H1 (cell line): ENCODE results near the gene MIR17HG. TPM values are rescaled to one million over a fixed set of nuclear protein-coding genes. Genes with fewer than 3 reads are reported as not detected.

Experiments
- CTCF ChIA-PET: fragments of 300-600 bp; sonication (Branson Sonifier 250); formaldehyde crosslinking; loops from one replicate; lab custom pipeline; 2021; ENCODE audit not compliant: partially characterized antibody; lab: Charles Lee
- POLR2A ChIA-PET: fragments of 300-600 bp; sonication (Branson Sonifier 250); formaldehyde crosslinking; loops from one replicate; lab custom pipeline; 2021; ENCODE audit warnings: inconsistent platforms; ENCODE audit not compliant: partially characterized antibody; lab: Charles Lee
- DNase-seq, 2 experiments: peaks; one replicate each; pipeline versions ENCODE4 v3.0.0 to v3.0.0-alpha.2; 2010 to 2022; ENCODE audit warnings: low spot score in 2 of 2, low read depth in 1 of 2, mixed read lengths in 1 of 2
- FAIRE-seq: peaks from 2 replicates; lab custom pipeline; 2011; peaks lifted over from hg19 to GRCh38; lab: Jason Lieb, UNC
- H2AFZ ChIP-seq: 2 replicates; pipeline ENCODE4 v1.8.1; 2012; ENCODE audit warnings: low read length, inconsistent platforms
- H2AK5ac ChIP-seq: 2 replicates; pipeline ENCODE4 v1.6.1; 2013; ENCODE audit warnings: low read depth, low read length
- H2BK120ac ChIP-seq: replicated peaks from 2 replicates; pipeline ENCODE3; 2013; ENCODE audit warnings: low read depth, low read length, inconsistent platforms
- H2BK12ac ChIP-seq: 2 replicates; pipeline ENCODE4 v1.6.1; 2013; ENCODE audit warnings: low read depth, low read length
- H2BK15ac ChIP-seq: 2 replicates; pipeline ENCODE4 v1.6.1; 2013; ENCODE audit warnings: low read length
- H2BK20ac ChIP-seq: 2 replicates; pipeline ENCODE4 v1.6.1; 2013; ENCODE audit warnings: low read length
- H2BK5ac ChIP-seq: 2 replicates; pipeline ENCODE4 v1.6.1; 2013; ENCODE audit warnings: low read depth, low read length
- H3K14ac ChIP-seq: 2 replicates; pipeline ENCODE4 v1.6.1; 2013; ENCODE audit warnings: inconsistent platforms; ENCODE audit not compliant: insufficient read length
- H3K18ac ChIP-seq: 2 replicates; pipeline ENCODE4 v1.6.1; 2013; ENCODE audit warnings: low read length; ENCODE audit errors: extremely low read depth
- H3K23ac ChIP-seq: 2 replicates; pipeline ENCODE4 v1.6.1; 2013; ENCODE audit warnings: inconsistent platforms; ENCODE audit not compliant: insufficient read length
- H3K23me2 ChIP-seq: 2 replicates; pipeline ENCODE4 v1.6.1; 2013; ENCODE audit warnings: low read depth, low read length
- H3K27ac ChIP-seq: 2 replicates; pipeline ENCODE4 v1.6.1; 2011; ENCODE audit warnings: low read depth, low read length, inconsistent platforms
- H3K27me3 ChIP-seq, 4 experiments: replicated peaks in 1 of 4; 1 replicate in 1 of 4; 2 replicates in 3 of 4; pipeline versions ENCODE4 v1.6.1 to v1.8.1; 2011 to 2013; ENCODE audit warnings: low read length in 3 of 4, mild to moderate bottlenecking in 3 of 4, inconsistent platforms in 2 of 4, mixed read lengths in 2 of 4, moderate library complexity in 1 of 4; ENCODE audit not compliant: control insufficient read depth in 3 of 4, insufficient read depth in 3 of 4; ENCODE audit errors: extremely low read depth in 1 of 4
- H3K36me3 ChIP-seq, 4 experiments: 2 replicates each; pipeline versions ENCODE4 v1.6.1 to v1.8.1; 2011 to 2013; ENCODE audit warnings: mild to moderate bottlenecking in 4 of 4, low read length in 3 of 4, moderate library complexity in 2 of 4, control low read depth in 1 of 4, inconsistent platforms in 1 of 4; ENCODE audit not compliant: insufficient read depth in 4 of 4, control insufficient read depth in 2 of 4
- H3K4ac ChIP-seq: replicated peaks from 2 replicates; pipeline ENCODE3; 2013; ENCODE audit warnings: low read length, low read depth, mixed read lengths, inconsistent platforms; ENCODE audit not compliant: insufficient read length
- H3K4me1 ChIP-seq, 4 experiments: replicated peaks in 1 of 4; 1 replicate in 1 of 4; 2 replicates in 3 of 4; pipeline versions ENCODE4 v1.6.1 to v1.8.1; 2011 to 2013; ENCODE audit warnings: low read length in 3 of 4, inconsistent platforms in 2 of 4, mixed read lengths in 1 of 4; ENCODE audit not compliant: insufficient read depth in 4 of 4, control insufficient read depth in 3 of 4
- H3K4me2 ChIP-seq, 2 experiments: 2 replicates each; pipeline versions ENCODE4 v1.6.1 to v1.8.1; 2011 to 2013; ENCODE audit warnings: low read depth in 2 of 2, low read length in 2 of 2, control low read depth in 1 of 2, inconsistent platforms in 1 of 2, mild to moderate bottlenecking in 1 of 2; ENCODE audit not compliant: insufficient read depth in 1 of 2
- H3K4me3 ChIP-seq, 4 experiments: fragments of 200-600, 300-600 bp in 1 of 4; sonication (generic), shearing (Covaris generic), sonication (Bioruptor Twin) in 1 of 4; 2 replicates each; pipeline versions ENCODE4 v1.5.1 to v1.8.1; 2011 to 2016; ENCODE audit warnings: low read length in 4 of 4, low read depth in 3 of 4, control low read depth in 2 of 4, inconsistent platforms in 2 of 4, mild to moderate bottlenecking in 2 of 4, mixed read lengths in 1 of 4, moderate library complexity in 1 of 4; ENCODE audit not compliant: insufficient read depth in 2 of 4; ENCODE audit errors: extremely low read depth in 1 of 4
- H3K56ac ChIP-seq: replicated peaks from 2 replicates; pipeline ENCODE3; 2013; ENCODE audit warnings: low read depth, mild to moderate bottlenecking, mixed read lengths, low read length, inconsistent platforms; ENCODE audit not compliant: insufficient read length
- H3K79me1 ChIP-seq: 2 replicates; pipeline ENCODE4 v1.6.1; 2013; ENCODE audit warnings: low read depth, low read length, control low read depth
- H3K79me2 ChIP-seq, 2 experiments: 2 replicates each; pipeline versions ENCODE4 v1.6.1 to v1.8.1; 2012 to 2013; ENCODE audit warnings: low read length in 2 of 2, mild to moderate bottlenecking in 2 of 2, inconsistent platforms in 1 of 2; ENCODE audit not compliant: insufficient read depth in 2 of 2, control insufficient read depth in 1 of 2
- H3K9ac ChIP-seq, 4 experiments: replicated peaks in 1 of 4; 1 replicate in 1 of 4; 2 replicates in 3 of 4; pipeline versions ENCODE4 v1.6.1 to v1.8.1; 2011 to 2013; ENCODE audit warnings: low read depth in 3 of 4, low read length in 3 of 4, control low read depth in 2 of 4, mild to moderate bottlenecking in 2 of 4, moderate library complexity in 2 of 4, inconsistent platforms in 1 of 4; ENCODE audit errors: extremely low read depth in 1 of 4
- H3K9me3 ChIP-seq, 2 experiments: 2 replicates each; pipeline versions ENCODE4 v1.6.1 to v1.8.1; 2012 to 2013; ENCODE audit warnings: mild to moderate bottlenecking in 2 of 2, moderate library complexity in 2 of 2, control low read depth in 1 of 2, inconsistent platforms in 1 of 2, low read depth in 1 of 2, low read length in 1 of 2, mixed read lengths in 1 of 2; ENCODE audit not compliant: insufficient read depth in 2 of 2
- H4K20me1 ChIP-seq, 2 experiments: replicated peaks in 1 of 2; 2 replicates each; pipeline versions ENCODE3 to v1.8.1; 2011 to 2013; ENCODE audit warnings: inconsistent platforms in 2 of 2, low read length in 2 of 2, mild to moderate bottlenecking in 1 of 2; ENCODE audit not compliant: insufficient read depth in 2 of 2, control insufficient read depth in 1 of 2
- H4K5ac ChIP-seq: 2 replicates; pipeline ENCODE4 v1.6.1; 2013; ENCODE audit warnings: low read length, low read depth, mixed read lengths, inconsistent platforms; ENCODE audit not compliant: insufficient read length
- H4K8ac ChIP-seq: 2 replicates; pipeline ENCODE4 v1.8.0; 2013; ENCODE audit warnings: mild to moderate bottlenecking, moderate library complexity, low read length, inconsistent platforms; ENCODE audit not compliant: insufficient read depth; ENCODE audit errors: extremely low read depth
- H4K91ac ChIP-seq: replicated peaks from 2 replicates; pipeline ENCODE3; 2013; ENCODE audit warnings: low read length, mixed read lengths, inconsistent platforms; ENCODE audit not compliant: insufficient read length
- ASH2L ChIP-seq: fragments of 200-600, 300-600 bp; sonication (generic); IDR thresholded peaks from one replicate; pipeline ENCODE4 v1.7.1; 2017; ENCODE audit warnings: low read length
- CHD1 ChIP-seq: IDR thresholded peaks from 2 replicates; pipeline ENCODE4 v1.6.1; 2012; ENCODE audit warnings: low read depth, low read length, improper control_type of control experiment
- CHD2 ChIP-seq: IDR thresholded peaks from 2 replicates; pipeline ENCODE4 v1.6.1; 2012; ENCODE audit warnings: low read length, improper control_type of control experiment
- EGR1 ChIP-seq: IDR thresholded peaks from 2 replicates; pipeline ENCODE4 v1.6.1; 2011; ENCODE audit warnings: low read depth, low read length, borderline replicate concordance
- HDAC6 ChIP-seq: IDR thresholded peaks from one replicate; pipeline ENCODE4 v1.7.1; 2012; ENCODE audit warnings: low read depth, mild to moderate bottlenecking, inconsistent platforms, low read length, moderate library complexity
- NRF1 ChIP-seq: IDR thresholded peaks from 2 replicates; pipeline ENCODE4 v1.6.1; 2011; ENCODE audit warnings: mild to moderate bottlenecking, low read depth, low read length, improper control_type of control experiment
- POLR2A ChIP-seq, 2 experiments: IDR thresholded peaks; 1 replicate in 1 of 2; 2 replicates in 1 of 2; pipeline ENCODE4 v1.6.1; 2011; ENCODE audit warnings: low read depth in 2 of 2, low read length in 2 of 2, mild to moderate bottlenecking in 2 of 2; ENCODE audit errors: control extremely low read depth in 1 of 2
- POU5F1 ChIP-seq: IDR thresholded peaks from 2 replicates; pipeline ENCODE4 v1.6.1; 2011; ENCODE audit warnings: low read depth, mild to moderate bottlenecking, low read length, moderate library complexity
- RFX5 ChIP-seq: IDR thresholded peaks from 2 replicates; pipeline ENCODE4 v1.6.1; 2011; ENCODE audit warnings: low read depth, low read length, improper control_type of control experiment, borderline replicate concordance
- SIX5 ChIP-seq: IDR thresholded peaks from 2 replicates; pipeline ENCODE4 v1.6.1; 2011; ENCODE audit warnings: mild to moderate bottlenecking, low read depth, low read length
- SP2 ChIP-seq: IDR thresholded peaks from 2 replicates; pipeline ENCODE4 v1.6.1; 2012; ENCODE audit warnings: mild to moderate bottlenecking, low read length, inconsistent platforms
- SP4 ChIP-seq: IDR thresholded peaks from 2 replicates; pipeline ENCODE4 v1.6.1; 2012; ENCODE audit warnings: low read length, inconsistent platforms
- SUZ12 ChIP-seq: fragments of 200-600 bp; sonication (generic); IDR thresholded peaks from 2 replicates; pipeline ENCODE4 v1.6.1; 2012; ENCODE audit warnings: mild to moderate bottlenecking, inconsistent platforms, low read length, moderate library complexity, mixed read lengths
- TAF1 ChIP-seq: IDR thresholded peaks from 2 replicates; pipeline ENCODE4 v1.6.1; 2011; ENCODE audit warnings: mild to moderate bottlenecking, low read depth, low read length
- TEAD4 ChIP-seq: IDR thresholded peaks from 2 replicates; pipeline ENCODE4 v1.6.1; 2012; ENCODE audit warnings: low read depth, low read length, inconsistent platforms, mixed read lengths
- YY1 ChIP-seq: IDR thresholded peaks from 2 replicates; pipeline ENCODE4 v1.6.1; 2011; ENCODE audit warnings: low read depth, mild to moderate bottlenecking, low read length
- WGBS, 2 experiments: shearing (Covaris generic) in 1 of 2; methylation state at CpG; one replicate each; pipeline versions ENCODE4 v1.1.6 to v1.1.7; 2013 to 2015; ENCODE audit warnings: low lambda C conversion rate in 2 of 2, mixed read lengths in 2 of 2, inconsistent platforms in 1 of 2, low coverage in 1 of 2, missing lambda C conversion rate in 1 of 2; ENCODE audit not compliant: insufficient replicate concordance in 2 of 2, insufficient coverage in 1 of 2, insufficient read length in 1 of 2; ENCODE audit errors: extremely low coverage in 1 of 2, missing lambda C conversion rate in 1 of 2; 5-methylcytosine and 5-hydroxymethylcytosine counted together
- polyA plus RNA-seq, 7 experiments: library from polyadenylated mRNA; depleted of rRNA in 3 of 7; stranded (reverse) in 5 of 7; unstranded in 2 of 7; fragments of >200 nt in 5 of 7; fragments of 200-250 nt in 2 of 7; gene quantifications; 1 replicate in 5 of 7; 2 replicates in 1 of 7; 4 replicates in 1 of 7; pipeline versions ENCODE4 v1.2.1 to v1.2.3, GENCODE V29; 2011 to 2013; ENCODE audit warnings: missing spikeins in 2 of 7, mixed read lengths in 2 of 7
- total RNA-seq: library from RNA; stranded (reverse); fragmentation: NEBNext Ultra II Directional; extraction: Animal tissue kit (Norgen Biotek cat#: 25700); gene quantifications from 2 replicates; pipeline ENCODE4 v1.2.1, GENCODE V29; 2021
- TF ChIP-seq, protein P1 (sequence below): IDR thresholded peaks from 2 replicates; pipeline ENCODE4 v1.6.1; 2012; ENCODE audit warnings: inconsistent platforms

MIR17HG gene
- total and polyA plus RNA-seq, 2 of the 8 experiments (the other 6 are each of a cell fraction or from before 2014, with no cell fraction given): 11.5 to 36.9 TPM

- no peak overlapping the region for H4K8ac ChIP-seq
- H3K9me3 ChIP-seq: no peaks in the 10 kb centered on the region
- no peak overlapping the region for H3K4me2 ChIP-seq
- ChIA-PET POLR2A (no interaction called here), CTCF (interaction anchor here (0.6 to 2.3 kb wide), 6 partner anchors 10 to 167 kb away, joined by 3 to 7 read pairs (median 4); no protein-coding TSS in a partner anchor)
- H3K4me3 ChIP-seq: no peak overlapping the region
- no peak overlapping the region for H3K27ac ChIP-seq
- H3K79me1 ChIP-seq: no peaks in the 10 kb centered on the region
- H2AK5ac ChIP-seq: no peak overlapping the region
- no peak overlapping the region for H2BK12ac ChIP-seq
- no peak overlapping the region for H3K9ac ChIP-seq
- no peak overlapping the region for H3K56ac ChIP-seq
- H3K36me3 ChIP-seq: no peaks in the 10 kb centered on the region
- H2BK120ac ChIP-seq: no peak overlapping the region
- H3K27me3 ChIP-seq: no peaks in the 10 kb centered on the region
- no peak overlapping the region for H4K91ac ChIP-seq
- no peaks in the 10 kb centered on the region for H3K23me2 ChIP-seq
- H4K5ac ChIP-seq: no peak overlapping the region
- no peaks in the 10 kb centered on the region for H4K20me1 ChIP-seq
- H3K4ac ChIP-seq: no peak overlapping the region
- FAIRE-seq (no peak), DNase-seq (no peak)
- no peak overlapping the region for H2BK5ac ChIP-seq
- no peak overlapping the region for H2BK15ac ChIP-seq
- H3K79me2 ChIP-seq: no peaks in the 10 kb centered on the region
- 0 out of 2 replicates have a peak overlapping the region, but pooled peaks have one; percentile 14 for H2AFZ ChIP-seq
- no peak overlapping the region for H3K18ac ChIP-seq
- no peak overlapping the region for H3K14ac ChIP-seq
- H3K23ac ChIP-seq: no peak overlapping the region
- no peak overlapping the region for H2BK20ac ChIP-seq
- no peaks in the 10 kb centered on the region for H3K4me1 ChIP-seq
- 64% methylated on average over 5 of the region's 5 CpGs; no CpG with 5 or more reads in 1 of the 2 experiments for WGBS, 2 experiments
- TF ChIP-seq POLR2A (IDR thresholded peaks at IDR 0.05; ENCODE audit: control extremely low read depth in 1 of 2, low read depth in 2 of 2, low read length in 2 of 2) (no peak), RFX5 (no peak), HDAC6 (no peak), SP4 (no peak), YY1 (no peak), SUZ12 (no peak), CHD2 (no peak), POU5F1 (no peak), CHD1 (no peak), ASH2L (no peak), TEAD4 (0 out of 2 replicates have a peak, but pooled peaks have one; percentile 19), SIX5 (no peak), NRF1 (no peak), TAF1 (no peak), EGR1 (no peak), SP2 (no peak)
- TF ChIP-seq, protein P1, sequence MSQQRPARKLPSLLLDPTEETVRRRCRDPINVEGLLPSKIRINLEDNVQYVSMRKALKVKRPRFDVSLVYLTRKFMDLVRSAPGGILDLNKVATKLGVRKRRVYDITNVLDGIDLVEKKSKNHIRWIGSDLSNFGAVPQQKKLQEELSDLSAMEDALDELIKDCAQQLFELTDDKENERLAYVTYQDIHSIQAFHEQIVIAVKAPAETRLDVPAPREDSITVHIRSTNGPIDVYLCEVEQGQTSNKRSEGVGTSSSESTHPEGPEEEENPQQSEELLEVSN: no peak
Measured at GRCh38 chr13:91313103-91313502, 34.4 kb upstream of the MIR17HG start.
